ENCODE data around the gene ACP7.
"Not testable (repeated sequence)": the region's sequence is repeated elsewhere in the genome, so short reads cannot be mapped to it uniquely, and the experiment has no call there.

Gene ACP7

GRCh38 chr19:39106194-39106593 is 22.0 kb downstream of the ACP7 start:
- no peak for DNase-seq (ENCODE audit: low read depth in 2 of 2, low spot score in 1 of 2)

GRCh38 chr19:39109641-39110040 is 25.5 kb downstream of the ACP7 start:
- no peak for DNase-seq (ENCODE audit: low read depth in 2 of 2, low spot score in 1 of 2)

- DNase-seq (ENCODE audit: low read depth in 2 of 2, low spot score in 1 of 2), result peak; percentile 50 to 63
Measured at GRCh38 chr19:39110263-39110967, 26.2 kb downstream of the ACP7 start.

DNA sequence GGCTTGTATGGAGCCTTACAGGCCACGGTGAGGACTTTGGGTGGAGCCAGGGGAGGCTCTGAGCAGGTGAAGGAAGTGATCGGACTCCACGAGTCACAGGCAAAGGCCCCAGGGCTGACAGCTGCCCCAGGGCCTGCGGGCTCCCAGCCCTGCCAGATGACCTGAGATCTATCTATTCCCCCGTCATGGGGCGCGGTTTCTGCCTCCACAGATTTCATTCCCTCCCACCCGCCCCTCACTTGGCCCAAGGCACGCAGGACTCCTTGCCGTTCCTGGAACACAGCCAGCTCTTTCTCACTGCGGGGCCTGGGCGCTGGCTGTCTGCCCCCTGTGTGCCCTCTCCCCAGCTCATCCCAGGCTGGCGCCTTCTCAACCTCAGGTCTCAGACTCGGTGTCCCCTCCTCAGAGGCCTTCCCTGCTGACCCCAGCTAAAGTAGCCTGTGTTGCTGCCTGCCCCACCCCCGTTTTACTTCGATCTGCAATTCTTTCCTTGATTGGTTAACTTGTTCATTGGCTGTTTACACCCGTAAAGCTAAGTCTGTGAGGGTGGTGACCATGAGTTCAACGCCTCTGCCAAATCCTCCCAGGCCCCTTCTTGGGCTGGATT is 27.5 kb downstream of the ACP7 start:
- no peak for DNase-seq (ENCODE audit: low read depth in 2 of 2, low spot score in 1 of 2)

- no peak for DNase-seq (ENCODE audit: low read depth in 2 of 2, low spot score in 1 of 2)
Measured at GRCh38 chr19:39112338-39112890, 28.2 kb downstream of the ACP7 start.

GRCh38 chr19:39113199-39113598 is 29.0 kb downstream of the ACP7 start:
- DNase-seq (ENCODE audit: low read depth in 2 of 2, low spot score in 1 of 2), result no peak

GRCh38 chr19:39115105-39115847 is 31.1 kb downstream of the ACP7 start:
- DNase-seq (ENCODE audit: low read depth in 2 of 2, low spot score in 1 of 2), result no peak

DNA sequence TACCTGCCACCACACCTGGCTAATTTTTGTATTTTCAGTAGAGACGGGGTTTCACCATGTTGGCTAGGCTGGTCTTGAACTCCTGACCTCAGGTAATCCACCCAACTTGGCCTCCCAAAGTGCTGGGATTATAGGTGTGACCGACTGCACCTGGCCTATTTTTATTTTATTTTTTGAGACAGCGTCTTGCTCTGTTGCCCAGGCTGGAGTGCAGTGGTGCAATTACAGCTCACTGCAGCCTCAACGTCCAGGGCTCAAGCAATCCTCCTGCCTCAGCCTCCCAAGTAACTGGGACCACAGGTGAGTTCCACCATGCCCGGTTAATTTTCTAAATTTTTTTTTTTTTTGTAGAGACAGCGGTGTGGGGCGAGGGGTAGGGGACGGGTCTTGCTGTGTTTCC is 32.9 kb downstream of the ACP7 start:
- DNase-seq (ENCODE audit: low read depth in 2 of 2, low spot score in 1 of 2), result not testable (repeated sequence)

GRCh38 chr19:39119830-39120229 is 35.7 kb downstream of the ACP7 start:
- no peak for DNase-seq (ENCODE audit: low read depth in 2 of 2, low spot score in 1 of 2)

DNA sequence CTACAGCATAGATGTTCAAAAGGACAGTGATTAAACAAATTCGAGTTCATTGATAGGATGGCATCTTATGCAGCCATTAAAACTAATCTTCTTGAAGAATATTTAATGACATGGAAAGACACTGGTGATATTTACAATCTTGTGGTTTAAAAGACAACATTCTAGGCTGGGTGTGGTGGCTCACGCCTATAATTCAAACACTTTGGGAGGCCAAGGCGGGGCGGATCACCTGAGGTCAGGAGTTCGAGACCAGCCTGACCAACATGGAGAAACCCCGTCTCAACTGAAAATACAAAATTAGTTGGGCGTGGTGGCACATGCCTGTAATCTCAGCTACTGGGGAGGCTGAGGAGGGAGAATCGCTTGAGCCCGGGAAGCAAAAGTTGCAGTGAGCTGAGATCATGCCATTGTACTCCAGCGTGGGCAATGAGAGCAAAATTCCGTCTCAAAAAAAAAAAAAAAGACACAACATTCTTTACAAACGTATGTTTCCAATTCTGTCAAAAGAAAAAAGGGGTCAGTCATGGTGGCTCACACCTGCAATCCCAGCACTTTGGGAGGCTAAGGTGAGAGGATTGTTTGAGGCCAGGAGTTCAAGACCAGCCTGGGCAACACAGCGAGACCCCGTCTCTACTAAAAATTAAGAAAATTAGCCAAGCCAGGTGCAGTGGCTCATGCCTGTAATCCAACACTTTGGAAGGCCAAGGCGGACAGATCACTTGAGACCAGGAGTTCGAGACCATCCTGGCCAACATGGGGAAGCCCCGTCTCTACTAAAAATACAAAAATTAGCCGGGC is 39.0 kb downstream of the ACP7 start:
- DNase-seq (ENCODE audit: low read depth in 2 of 2, low spot score in 1 of 2), result no peak

DNA sequence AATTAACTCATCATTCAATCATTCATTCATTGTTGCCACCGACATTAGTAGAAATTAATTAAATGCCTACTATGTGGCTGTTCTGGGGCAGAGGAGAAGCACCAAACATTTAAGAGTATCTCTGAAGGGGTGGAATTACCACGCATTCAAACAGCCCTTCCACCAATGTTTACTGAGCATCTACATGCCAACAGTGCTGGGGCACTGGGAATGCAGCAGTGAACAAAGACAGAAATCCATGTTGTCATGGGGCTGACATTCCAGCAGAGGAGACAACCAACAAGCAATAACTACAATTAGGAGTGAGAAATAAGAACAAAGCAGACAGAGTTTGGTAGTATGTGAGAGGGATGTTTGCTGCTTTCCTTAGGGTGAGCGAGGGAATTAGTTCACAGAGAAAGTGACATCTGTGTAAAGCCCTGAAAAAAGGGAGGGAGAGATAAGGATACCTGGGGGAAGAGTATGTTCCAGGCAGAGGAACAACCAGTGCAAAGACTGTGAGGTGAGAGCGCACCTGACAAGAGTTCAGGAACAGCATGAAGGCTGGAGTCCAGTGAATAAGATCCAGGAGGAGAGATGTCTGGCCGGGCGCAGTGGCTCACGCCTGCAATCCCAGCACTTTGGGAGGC is 40.1 kb downstream of the ACP7 start:
- no peak for DNase-seq (ENCODE audit: low read depth in 2 of 2, low spot score in 1 of 2)

- no peak for DNase-seq (ENCODE audit: low read depth in 2 of 2, low spot score in 1 of 2)
Measured at GRCh38 chr19:39125199-39125553, 41.0 kb downstream of the ACP7 start.

DNA sequence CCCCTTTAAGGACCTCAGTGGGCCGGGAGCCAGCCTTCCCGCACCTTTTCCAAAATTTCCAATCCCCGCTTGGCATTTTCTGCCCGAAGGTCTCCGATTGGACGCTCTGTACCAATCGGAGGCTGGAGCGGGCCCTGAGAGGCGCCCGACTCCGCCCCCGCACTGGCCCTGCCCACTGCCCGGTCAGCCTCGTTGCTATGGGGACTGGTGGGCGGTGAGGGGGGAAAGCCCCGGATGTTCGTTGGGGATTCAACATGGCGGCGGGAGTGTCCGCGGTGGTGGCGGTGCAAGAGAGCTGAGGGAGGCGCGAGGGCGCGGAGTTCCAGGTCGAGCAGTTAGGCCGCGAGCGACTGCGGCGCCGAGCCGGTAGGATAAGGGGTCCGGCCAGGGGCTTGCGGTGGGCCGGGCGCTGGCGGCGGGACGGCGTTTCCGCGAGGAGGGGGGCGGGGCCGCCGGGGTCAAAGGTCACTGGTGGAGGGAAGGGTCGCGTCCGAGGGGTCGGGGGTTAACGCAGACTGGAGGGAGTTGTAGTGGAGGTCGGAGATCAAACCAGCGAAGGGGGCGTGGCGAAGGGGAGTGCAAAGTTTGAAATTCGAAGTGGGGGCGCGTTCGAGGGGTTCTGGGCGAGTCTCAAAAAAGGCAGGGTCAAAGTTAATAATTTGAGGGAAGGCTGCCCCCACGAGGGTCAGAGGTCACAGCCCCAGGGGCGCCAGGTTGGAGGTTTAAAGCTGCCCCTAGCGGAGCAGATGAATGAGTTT is 41.6 kb downstream of the ACP7 start, which contains the start of gene PAK4:
Gene PAK4, plus strand, starts transcription at position 233 of the 758 bp plus-strand sequence. CDS start 43,768 bp downstream, outside the sequence.
- peak; percentile 91 to 92 for DNase-seq (ENCODE audit: low read depth in 2 of 2, low spot score in 1 of 2)

- no peak for DNase-seq (ENCODE audit: low read depth in 2 of 2, low spot score in 1 of 2)
Measured at GRCh38 chr19:39126312-39127187, 42.4 kb downstream of the ACP7 start.

- no peak for DNase-seq (ENCODE audit: low read depth in 2 of 2, low spot score in 1 of 2)
Measured at GRCh38 chr19:39127812-39128515, 43.8 kb downstream of the ACP7 start.

DNA sequence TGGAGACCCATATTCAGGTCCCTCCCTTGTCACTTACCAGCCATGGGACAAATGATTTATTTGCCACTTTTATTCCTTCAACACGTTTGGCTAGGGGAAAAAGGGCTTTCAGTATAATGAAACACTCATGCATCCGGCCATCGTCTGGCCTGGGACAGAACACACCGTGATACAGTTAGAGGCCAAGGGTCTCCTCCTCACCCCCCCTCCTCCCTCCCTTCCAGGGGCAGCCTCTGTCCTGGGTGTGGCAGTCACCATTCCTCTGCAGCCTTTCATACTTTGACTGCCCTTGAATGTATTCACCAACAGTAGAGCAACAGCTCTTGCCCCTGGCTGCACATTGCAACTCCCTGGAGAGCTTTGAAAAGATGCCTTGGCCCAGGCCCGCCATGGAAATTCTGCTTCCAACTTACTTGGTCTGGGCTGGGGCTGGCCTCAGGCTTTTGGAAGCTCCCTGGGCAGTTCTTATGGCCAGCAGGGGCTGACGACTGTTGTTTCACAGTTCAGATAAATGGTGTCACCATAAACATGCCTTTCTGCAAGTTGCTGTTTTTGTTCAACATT is 44.4 kb downstream of the ACP7 start:
- DNase-seq (ENCODE audit: low read depth in 2 of 2, low spot score in 1 of 2), result no peak

DNA sequence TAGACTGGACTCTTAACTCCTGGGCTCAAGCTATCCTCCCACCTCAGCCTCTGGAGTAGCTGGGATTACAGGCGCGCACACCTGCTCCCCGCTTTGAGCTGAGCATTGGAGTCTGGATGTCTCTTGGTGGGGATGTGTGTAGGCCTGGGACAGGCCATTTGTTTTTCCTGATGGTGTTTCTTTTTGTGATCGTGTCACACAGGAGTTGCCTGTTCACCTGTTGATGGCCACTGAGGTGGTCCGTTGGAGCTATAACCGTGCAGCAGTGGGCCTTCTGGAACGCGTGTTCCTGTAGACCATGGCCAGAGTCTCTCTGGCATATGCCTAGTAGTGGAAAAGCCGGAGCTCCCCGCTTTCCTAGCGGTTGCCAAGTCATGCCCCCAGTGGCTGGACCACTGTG is 44.9 kb downstream of the ACP7 start:
- DNase-seq (ENCODE audit: low read depth in 2 of 2, low spot score in 1 of 2), result no peak

All from stimulated activated CD8-positive, alpha-beta memory T cell treated with anti-CD3 and anti-CD28 coated beads, Interleukin-4, amount 100 ng/mL, for 1 hour (primary cell).